Lower leg skin (tissue), 3 donors: Measurements from ENCODE around the gene USP17L22.
"Not testable (repeated sequence)": the region's sequence is repeated elsewhere in the genome, so short reads cannot be mapped to it uniquely, and the experiment has no call there.

Experiments used
- POLR2A ChIP-seq, 2 donors: fragments of 450-650 bp; IDR thresholded peaks; one replicate each; pipeline ENCODE4 v1.6.1; 2016 to 2017; ENCODE audit warnings: antibody characterized with exemption in 2 of 2, mild to moderate bottlenecking in 1 of 2, moderate library complexity in 1 of 2
- TF ChIP-seq, protein P1 (sequence below), 3 donors: fragments of 450-650 bp; IDR thresholded peaks; one replicate each; pipeline ENCODE4 v1.5.1; 2016; ENCODE audit warnings: antibody characterized with exemption in 3 of 3, mild to moderate bottlenecking in 3 of 3, moderate library complexity in 2 of 3

DNA sequence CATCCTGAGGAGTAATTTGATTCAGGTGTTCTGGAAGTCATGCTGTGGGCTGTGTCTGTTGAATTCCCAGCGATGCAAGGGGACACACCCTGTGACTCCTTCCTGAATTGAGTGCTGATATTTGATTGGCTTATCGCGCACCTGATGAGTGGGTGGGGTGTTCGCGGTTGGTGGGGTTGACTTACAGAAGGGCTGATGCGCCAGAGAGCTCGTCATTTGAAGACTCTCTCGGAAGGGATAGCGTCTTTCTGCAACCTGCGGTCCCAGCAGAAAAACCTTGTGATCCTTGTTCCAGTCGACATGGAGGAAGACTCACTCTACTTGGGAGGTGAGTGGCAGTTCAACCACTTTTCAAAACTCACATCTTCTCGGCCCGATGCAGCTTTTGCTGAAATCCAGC is 14.3 kb upstream of the USP17L22 start, which contains the start of gene USP17L19:
- TF ChIP-seq, protein P1, sequence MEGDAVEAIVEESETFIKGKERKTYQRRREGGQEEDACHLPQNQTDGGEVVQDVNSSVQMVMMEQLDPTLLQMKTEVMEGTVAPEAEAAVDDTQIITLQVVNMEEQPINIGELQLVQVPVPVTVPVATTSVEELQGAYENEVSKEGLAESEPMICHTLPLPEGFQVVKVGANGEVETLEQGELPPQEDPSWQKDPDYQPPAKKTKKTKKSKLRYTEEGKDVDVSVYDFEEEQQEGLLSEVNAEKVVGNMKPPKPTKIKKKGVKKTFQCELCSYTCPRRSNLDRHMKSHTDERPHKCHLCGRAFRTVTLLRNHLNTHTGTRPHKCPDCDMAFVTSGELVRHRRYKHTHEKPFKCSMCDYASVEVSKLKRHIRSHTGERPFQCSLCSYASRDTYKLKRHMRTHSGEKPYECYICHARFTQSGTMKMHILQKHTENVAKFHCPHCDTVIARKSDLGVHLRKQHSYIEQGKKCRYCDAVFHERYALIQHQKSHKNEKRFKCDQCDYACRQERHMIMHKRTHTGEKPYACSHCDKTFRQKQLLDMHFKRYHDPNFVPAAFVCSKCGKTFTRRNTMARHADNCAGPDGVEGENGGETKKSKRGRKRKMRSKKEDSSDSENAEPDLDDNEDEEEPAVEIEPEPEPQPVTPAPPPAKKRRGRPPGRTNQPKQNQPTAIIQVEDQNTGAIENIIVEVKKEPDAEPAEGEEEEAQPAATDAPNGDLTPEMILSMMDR (IDR thresholded peaks at IDR 0.05): not testable (repeated sequence)
- not testable (repeated sequence) for TF ChIP-seq POLR2A (IDR thresholded peaks at IDR 0.05)
